GM18873 (cell line): ENCODE data around the gene FRYL.

ENCODE experiments used
- ATAC-seq: cut with Tn5 transposase; IDR thresholded peaks from one replicate; pipeline ENCODE4 v1.9.1; 2021; ENCODE audit warnings: mild to moderate bottlenecking, moderate library complexity, moderate number of reproducible peaks; ENCODE audit not compliant: unreplicated experiment, low FRiP score

The FRYL gene

GRCh38 chr4:48503233-48504025 lies 276.6 kb downstream of the FRYL start:
- no peak for ATAC-seq

GRCh38 chr4:48499551-48500066 lies 280.5 kb downstream of the FRYL start:
- ATAC-seq = peak; percentile 90

DNA sequence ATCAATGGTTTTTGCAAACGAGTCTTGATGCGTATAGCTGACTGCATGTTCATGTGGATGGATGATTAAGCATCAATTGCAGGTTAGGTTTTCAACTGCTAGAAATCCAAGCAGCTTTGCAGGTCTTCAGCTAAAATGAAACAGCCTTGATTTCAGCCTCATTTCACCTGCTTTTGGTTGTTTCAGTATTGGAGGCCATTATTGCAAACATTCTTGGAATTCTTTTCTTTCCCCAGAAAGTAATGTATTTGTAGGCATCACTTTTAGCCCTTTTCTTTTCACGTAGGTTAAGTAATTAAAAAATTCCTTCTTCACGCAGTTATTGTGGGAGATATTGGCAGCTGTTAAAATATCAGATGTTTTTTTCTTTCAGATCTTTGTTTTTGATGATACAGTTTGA lies 281.2 kb downstream of the FRYL start:
- ATAC-seq = no peak

- ATAC-seq = no peak
Observed at GRCh38 chr4:48495941-48496340, 284.1 kb downstream of the FRYL start.

- ATAC-seq = no peak
Observed at GRCh38 chr4:48493452-48494100, 286.5 kb downstream of the FRYL start.

DNA sequence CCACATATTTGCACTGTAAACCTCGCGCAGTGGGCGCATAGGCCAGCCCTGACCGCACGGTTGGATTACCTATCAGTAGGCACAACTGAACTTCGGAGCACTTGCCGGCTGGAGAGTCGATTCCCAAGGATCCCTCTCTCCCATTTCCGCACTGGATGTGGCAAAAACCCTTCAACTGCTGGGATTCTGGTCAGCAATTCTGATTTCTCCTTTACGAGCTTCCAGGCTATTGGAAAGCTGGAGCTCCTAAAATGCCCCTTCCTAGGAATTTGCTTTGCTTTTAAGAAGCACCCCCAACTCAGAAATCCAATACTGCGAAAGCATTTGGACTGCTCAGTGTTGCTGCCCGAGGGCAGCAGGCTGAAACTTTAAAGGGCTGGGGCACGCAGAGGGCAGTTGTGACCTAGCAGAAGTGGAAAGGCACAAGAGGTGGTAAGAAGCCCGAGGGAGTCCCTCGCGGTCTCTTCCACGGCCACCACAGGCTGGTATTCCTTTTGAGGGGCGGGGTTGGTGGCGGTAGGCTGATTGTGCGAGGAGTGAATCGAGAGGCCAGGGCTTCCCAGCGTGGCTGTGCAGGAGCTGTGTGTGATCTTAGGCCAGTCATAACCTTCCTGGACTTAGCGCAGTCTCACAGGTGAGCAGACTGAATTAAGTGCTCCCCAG lies 288.4 kb downstream of the FRYL start:
- ATAC-seq = no peak

GRCh38 chr4:48490680-48491513 lies 289.2 kb downstream of the FRYL start:
- ATAC-seq = no peak

GRCh38 chr4:48490012-48490679 lies 289.9 kb downstream of the FRYL start, which contains the start of gene ZAR1:
ZAR1 (plus strand) TSS chr4:48490252; CDS start chr4:48490292, 40 bp downstream.
- ATAC-seq = no peak

GRCh38 chr4:48489683-48490011 lies 290.4 kb downstream of the FRYL start:
- ATAC-seq = no peak

GRCh38 chr4:48484494-48485168 lies 295.4 kb downstream of the FRYL start:
- ATAC-seq = no peak

DNA sequence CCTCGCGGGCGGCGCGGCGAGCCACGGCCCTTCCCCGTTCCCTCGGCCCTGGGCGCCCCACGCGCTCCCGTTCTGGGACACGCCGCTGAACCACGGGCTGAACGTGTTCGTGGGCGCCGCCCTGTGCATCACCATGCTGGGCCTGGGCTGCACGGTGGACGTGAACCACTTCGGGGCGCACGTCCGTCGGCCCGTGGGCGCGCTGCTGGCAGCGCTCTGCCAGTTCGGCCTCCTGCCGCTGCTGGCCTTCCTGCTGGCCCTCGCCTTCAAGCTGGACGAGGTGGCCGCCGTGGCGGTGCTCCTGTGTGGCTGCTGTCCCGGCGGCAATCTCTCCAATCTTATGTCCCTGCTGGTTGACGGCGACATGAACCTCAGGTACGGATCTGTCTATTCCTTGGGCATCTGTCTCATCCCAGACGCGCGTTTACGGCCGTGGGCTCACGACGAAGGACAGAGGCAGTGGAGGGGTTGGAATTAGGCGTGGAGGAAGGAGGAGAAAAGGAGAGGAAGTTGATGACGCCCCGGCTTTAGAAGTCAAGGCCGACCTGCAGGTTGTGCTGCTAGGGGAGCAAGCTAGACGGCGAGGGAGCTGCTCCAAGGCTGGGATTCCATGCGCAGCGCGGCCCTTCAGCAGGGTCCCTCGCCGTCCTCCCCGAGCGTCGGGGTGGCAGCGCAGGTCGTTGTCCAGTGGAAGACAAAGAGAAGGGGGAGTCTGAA lies 296.1 kb downstream of the FRYL start:
- no peak for ATAC-seq

DNA sequence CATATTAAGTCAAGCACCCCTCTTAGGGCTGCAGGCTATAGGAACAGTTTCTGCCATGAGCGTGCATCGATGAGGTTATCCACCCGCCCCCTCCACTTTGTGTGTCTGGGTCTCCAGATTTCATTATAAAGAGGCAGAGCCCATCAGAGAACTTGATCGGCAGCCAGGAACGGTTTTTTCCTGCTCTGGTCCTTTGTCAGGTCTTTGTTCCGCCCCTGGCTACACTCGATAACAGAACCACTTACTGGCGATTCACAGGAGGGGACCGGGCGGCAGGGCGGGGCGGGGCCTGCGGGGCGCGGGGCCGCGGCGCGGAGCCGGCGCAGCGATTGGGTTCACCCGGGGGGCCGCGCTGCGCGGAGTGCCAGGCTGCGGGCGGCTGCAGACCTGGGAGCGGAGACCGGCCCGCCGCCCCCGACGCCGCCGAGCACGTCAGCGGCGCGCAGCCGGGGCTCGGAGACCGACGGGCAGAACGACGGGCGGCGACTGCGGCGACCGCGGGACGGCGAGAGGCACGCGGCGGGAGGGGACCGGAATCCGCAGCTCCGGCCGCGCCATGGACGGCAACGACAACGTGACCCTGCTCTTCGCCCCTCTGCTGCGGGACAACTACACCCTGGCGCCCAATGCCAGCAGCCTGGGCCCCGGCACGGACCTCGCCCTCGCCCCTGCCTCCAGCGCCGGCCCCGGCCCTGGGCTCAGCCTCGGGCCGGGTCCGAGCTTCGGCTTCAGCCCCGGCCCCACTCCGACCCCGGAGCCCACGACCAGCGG lies 296.9 kb downstream of the FRYL start, which contains the start of gene SLC10A4:
Gene SLC10A4, plus strand, starts transcription at position 338 of the 771 bp plus-strand sequence. Its CDS starts 219 bp downstream, at position 557.
- ATAC-seq = no peak

- ATAC-seq = no peak
Observed at GRCh38 chr4:48481581-48481980, 298.5 kb downstream of the FRYL start.

DNA sequence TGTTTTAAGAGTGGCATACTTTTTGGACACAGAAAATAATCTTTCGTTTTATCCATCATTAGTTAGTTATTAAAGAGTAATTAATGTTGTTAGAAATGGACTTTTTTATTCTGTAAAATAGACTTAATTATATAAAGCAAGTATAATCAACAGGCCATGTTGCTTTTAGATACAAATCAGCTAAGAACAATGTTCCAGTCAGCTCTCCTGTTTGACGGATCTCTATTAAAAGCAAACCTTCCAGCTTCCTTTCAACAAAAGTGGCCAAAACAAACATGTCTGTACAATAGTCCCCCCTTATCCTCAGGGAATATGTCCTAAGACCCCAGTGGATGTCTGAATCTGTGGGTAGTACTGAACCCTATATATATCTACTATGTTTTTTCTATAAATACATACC lies 301.8 kb downstream of the FRYL start:
- ATAC-seq = no peak

DNA sequence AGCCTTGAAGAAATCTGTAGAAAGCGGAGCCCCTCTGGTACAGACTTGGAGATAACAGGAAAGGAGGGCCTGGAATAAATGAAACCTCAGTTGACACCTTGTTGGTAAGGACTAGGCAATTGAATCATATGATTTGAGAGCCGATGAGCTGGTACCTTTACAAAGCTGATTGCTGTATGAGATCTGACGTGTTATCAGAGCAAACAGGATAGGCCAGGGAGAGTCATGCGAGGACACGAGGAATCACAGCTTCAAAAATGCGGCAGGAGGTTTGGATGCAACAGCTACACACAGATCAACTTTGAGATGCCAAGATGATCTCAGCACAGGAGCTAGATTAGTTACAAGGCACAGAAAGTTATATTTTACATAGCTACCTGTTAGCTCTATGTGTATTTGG lies 304.3 kb downstream of the FRYL start:
- no peak for ATAC-seq

DNA sequence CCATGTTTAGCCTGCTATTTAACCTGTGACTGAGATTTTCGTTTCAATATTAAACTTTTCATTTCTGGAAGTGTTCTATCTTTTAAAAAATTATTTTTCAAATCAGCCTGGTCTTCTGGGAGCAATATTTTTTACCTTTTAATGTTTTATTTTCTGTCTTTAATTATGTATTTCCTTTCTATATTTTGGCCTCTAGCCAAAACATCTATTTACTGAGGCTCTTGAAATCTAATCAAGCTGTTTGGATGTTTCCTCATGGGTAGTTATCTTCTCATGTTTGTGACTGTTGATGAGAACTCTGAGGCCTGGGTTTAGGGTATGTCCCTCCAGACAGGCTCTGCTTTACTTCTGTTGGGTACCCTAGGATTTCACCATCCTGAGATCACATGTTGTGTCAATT lies 307.3 kb downstream of the FRYL start:
- ATAC-seq = no peak

DNA sequence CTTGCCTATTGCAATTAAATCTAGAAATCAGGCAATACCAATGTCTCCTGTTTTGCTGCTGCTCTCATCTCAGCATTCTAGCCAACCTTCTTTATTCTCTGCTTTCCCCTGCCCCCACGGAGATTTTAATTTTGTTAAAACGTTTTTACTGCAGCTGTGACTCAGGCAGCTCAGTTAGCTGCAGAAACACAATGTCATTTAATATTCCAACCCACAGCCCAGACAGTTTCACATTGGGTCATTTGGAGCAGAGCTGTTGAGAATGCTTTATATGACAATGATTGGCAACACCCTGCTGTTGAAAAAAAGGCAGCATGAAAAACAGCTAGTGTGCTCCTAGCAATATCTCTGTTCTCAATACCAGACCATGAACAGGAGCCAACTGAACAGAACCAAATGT lies 309.5 kb downstream of the FRYL start:
- ATAC-seq = no peak

DNA sequence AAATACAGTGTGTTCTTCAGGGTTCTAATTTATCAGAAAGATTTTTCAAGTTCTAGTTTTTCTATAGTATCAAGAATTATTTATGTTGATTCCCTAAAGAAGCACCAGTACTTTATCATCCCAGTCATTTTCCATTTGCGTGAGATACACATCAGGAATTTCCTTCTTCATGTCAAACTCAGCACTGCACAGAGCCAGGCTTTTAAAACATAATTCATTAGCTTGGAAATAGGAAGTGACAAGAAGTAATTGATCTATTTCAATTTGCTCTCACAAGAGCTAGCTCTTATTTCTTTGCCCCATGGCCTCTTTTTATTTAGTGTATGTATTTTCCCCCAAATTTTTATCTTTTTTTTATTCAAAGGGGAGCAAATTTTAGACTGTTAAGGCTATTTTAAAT lies 309.9 kb downstream of the FRYL start:
- no peak for ATAC-seq
